Esophagus squamous epithelium (tissue), 4 donors: Measurements from ENCODE around the gene RMND1.

Experiments used
- POLR2A ChIP-seq, 4 donors: fragments of 450-650 bp; IDR thresholded peaks; one replicate each; pipeline ENCODE4 v1.6.1; 2017; ENCODE audit warnings: antibody characterized with exemption in 4 of 4, mild to moderate bottlenecking in 4 of 4, moderate library complexity in 3 of 4
- TF ChIP-seq, protein P1 (sequence below), 6 experiments: fragments of 450-650 bp in 4 of 6; fragments of 200-600 bp in 2 of 6; sonication (generic) in 2 of 6; IDR thresholded peaks; one replicate each; pipeline ENCODE4 v1.5.1; 2016 to 2019; ENCODE audit warnings: antibody characterized with exemption in 6 of 6, mild to moderate bottlenecking in 4 of 6, moderate library complexity in 4 of 6

DNA sequence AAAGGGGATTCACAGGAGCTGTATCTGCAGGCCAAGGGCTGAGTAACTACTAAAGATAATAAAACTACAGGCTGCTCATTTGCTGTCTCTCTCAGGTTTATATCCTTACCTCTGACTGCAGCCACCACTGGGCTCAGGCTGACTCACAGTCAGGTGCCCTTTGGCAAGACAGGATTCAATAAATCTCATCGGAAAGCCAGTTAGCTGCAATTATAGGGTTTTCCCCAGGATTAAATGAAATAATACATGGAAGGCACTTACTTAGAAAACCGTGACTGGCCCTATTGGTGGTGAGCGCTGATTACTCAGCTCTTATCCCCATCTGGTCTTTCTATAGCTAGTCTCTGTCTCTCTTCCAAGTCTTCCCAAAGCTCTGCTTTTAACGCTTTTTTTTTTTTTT, 26.4 kb downstream of the RMND1 start:
- TF ChIP-seq, protein P1, sequence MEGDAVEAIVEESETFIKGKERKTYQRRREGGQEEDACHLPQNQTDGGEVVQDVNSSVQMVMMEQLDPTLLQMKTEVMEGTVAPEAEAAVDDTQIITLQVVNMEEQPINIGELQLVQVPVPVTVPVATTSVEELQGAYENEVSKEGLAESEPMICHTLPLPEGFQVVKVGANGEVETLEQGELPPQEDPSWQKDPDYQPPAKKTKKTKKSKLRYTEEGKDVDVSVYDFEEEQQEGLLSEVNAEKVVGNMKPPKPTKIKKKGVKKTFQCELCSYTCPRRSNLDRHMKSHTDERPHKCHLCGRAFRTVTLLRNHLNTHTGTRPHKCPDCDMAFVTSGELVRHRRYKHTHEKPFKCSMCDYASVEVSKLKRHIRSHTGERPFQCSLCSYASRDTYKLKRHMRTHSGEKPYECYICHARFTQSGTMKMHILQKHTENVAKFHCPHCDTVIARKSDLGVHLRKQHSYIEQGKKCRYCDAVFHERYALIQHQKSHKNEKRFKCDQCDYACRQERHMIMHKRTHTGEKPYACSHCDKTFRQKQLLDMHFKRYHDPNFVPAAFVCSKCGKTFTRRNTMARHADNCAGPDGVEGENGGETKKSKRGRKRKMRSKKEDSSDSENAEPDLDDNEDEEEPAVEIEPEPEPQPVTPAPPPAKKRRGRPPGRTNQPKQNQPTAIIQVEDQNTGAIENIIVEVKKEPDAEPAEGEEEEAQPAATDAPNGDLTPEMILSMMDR (IDR thresholded peaks at IDR 0.05), result no peak
- TF ChIP-seq POLR2A (IDR thresholded peaks at IDR 0.05), result no peak
